Prostate gland (tissue), 2 donors: ENCODE measurements around the gene ADAM10. TPM values are rescaled to one million over a fixed set of nuclear protein-coding genes. Genes with fewer than 3 reads are reported as not detected.

ENCODE experiments used
- DNase-seq: peaks from one replicate; pipeline ENCODE4 v3.0.0-alpha.2; 2019; ENCODE audit warnings: low spot score
- H3K27ac ChIP-seq, 2 donors: fragments of 200-600 bp; sonication (generic); 2 replicates each; pipeline ENCODE4 v1.5.1; 2017 to 2019
- H3K27me3 ChIP-seq: fragments of 200-600 bp; sonication (generic); replicated peaks from 2 replicates; pipeline ENCODE4 v1.5.1; 2019; ENCODE audit not compliant: insufficient read depth
- H3K36me3 ChIP-seq, 2 donors: fragments of 200-600 bp; sonication (generic); 1 replicate in 1 of 2; 2 replicates in 1 of 2; pipeline versions ENCODE4 v1.5.1 to v1.8.1; 2017 to 2019
- H3K4me1 ChIP-seq: fragments of 200-600 bp; sonication (generic); replicated peaks from 2 replicates; pipeline ENCODE4 v1.5.1; 2019
- H3K4me3 ChIP-seq, 2 donors: fragments of 200-600 bp; sonication (generic); 2 replicates each; pipeline ENCODE4 v1.5.1; 2017 to 2019
- H3K9me3 ChIP-seq: fragments of 200-600 bp; sonication (generic); 2 replicates; pipeline ENCODE4 v1.5.1; 2017
- POLR2A ChIP-seq: fragments of 450-650 bp; IDR thresholded peaks from one replicate; pipeline ENCODE4 v1.6.1; 2016; ENCODE audit warnings: antibody characterized with exemption, mild to moderate bottlenecking
- POLR2AphosphoS5 ChIP-seq: sonication (generic); formaldehyde crosslinking; IDR thresholded peaks from one replicate; pipeline ENCODE4 v1.6.1; 2017; ENCODE audit warnings: antibody characterized with exemption
- WGBS: methylation state at CpG from one replicate; pipeline ENCODE4 v1.1.5; 2018; 5-methylcytosine and 5-hydroxymethylcytosine counted together
- intact Hi-C: fragments of 100-400 bp; cut with DNase I; formaldehyde crosslinking; loops from one replicate; pipeline ENCODE4 v1.14.2; 2022
- total RNA-seq, 2 donors: library from RNA; depleted of rRNA; stranded (reverse); fragments of >200 nt; gene quantifications; one replicate each; pipeline ENCODE4 v1.1.0, GENCODE V29; 2016
- TF ChIP-seq, protein P1 (sequence below), 4 experiments: fragments of 200-600 bp in 2 of 4; fragments of 450-650 bp in 2 of 4; sonication (generic) in 2 of 4; IDR thresholded peaks; 1 replicate in 3 of 4; 2 replicates in 1 of 4; pipeline ENCODE4 v1.5.1; 2016 to 2019; ENCODE audit warnings: antibody characterized with exemption in 4 of 4, mild to moderate bottlenecking in 2 of 4, moderate library complexity in 2 of 4

Gene ADAM10
- total RNA-seq, 2 donors from 2014 or later, result 74.4 to 95.0 TPM

DNA sequence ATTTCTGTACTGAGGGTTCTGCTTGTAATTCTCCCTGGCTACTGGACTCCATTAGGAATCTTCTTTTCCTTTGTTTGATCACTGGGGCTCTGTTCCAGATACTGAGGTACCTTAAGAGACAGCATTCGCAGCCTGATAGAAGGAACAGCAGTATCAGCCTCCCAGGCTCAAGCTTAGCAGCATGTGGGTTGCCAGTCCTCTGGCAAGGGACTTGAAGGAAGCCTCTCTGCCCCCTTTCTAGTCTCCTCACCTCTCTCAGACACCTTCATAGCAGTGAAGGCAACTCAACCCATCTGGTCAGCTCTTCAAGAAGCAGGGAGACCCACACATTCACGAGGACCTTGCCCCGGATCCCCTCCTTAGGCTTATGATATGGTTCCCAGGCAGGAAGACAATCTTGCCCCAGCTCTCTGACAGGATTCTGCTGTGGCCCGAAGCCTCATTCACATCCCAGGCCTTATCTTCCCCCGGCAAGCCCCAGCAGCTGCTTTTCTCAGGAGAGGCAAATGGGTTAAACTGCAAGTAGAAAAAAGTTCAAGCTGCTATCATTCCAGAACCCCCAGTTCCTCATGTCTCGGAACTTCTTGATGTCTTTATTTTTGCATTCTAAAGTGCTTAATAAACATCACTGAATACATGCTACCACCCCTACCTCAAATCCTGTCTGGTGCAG, 164.6 kb downstream of the ADAM10 start:
- WGBS, result 73% methylated on average over 6 of the region's 6 CpGs

DNA sequence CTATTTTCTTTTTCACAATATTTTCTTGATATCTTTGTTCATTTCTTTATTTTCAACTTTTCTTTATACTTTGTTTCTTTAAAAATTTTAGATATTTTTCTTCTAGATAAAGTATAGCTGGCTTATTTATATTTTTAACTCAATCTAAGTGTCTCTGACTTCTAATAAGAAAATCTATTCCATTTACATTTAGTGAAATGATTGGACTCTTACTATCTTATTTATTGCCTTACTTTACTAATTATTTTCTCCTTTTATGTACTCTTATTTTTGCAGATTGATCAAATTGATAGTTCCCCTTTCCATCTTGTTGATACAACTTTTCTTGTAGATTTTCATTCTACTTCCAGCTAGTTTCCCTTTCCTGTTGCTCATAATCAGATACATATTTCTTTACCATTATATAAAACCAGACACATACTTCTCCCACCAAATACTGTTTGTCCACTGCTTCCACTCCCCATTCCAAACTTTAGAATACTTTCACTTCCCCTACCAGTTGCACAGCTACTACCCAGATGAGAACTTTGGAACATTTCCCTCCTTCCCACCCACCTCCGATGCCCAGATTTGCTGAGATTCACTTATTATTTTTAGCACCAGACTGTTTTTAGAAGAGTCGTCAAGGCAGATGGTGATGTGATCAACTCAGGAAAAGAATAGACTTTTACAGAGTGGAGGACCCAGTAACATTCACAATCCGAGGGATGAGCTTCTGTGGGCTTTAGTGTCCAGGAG, 166.2 kb downstream of the ADAM10 start:
- no peaks in the 10 kb centered on the region for H3K9me3 ChIP-seq
- no peak for DNase-seq
- H3K36me3 ChIP-seq, result no peaks in the 10 kb centered on the region
- H3K4me3 ChIP-seq, result no peak overlapping the region
- H3K27me3 ChIP-seq, result no peaks in the 10 kb centered on the region
- no peak overlapping the region for H3K27ac ChIP-seq
- H3K4me1 ChIP-seq, result no peaks in the 10 kb centered on the region
- intact Hi-C loops, result no loop called here
- 94% methylated on average over 3 of the region's 3 CpGs for WGBS
- TF ChIP-seq, protein P1, sequence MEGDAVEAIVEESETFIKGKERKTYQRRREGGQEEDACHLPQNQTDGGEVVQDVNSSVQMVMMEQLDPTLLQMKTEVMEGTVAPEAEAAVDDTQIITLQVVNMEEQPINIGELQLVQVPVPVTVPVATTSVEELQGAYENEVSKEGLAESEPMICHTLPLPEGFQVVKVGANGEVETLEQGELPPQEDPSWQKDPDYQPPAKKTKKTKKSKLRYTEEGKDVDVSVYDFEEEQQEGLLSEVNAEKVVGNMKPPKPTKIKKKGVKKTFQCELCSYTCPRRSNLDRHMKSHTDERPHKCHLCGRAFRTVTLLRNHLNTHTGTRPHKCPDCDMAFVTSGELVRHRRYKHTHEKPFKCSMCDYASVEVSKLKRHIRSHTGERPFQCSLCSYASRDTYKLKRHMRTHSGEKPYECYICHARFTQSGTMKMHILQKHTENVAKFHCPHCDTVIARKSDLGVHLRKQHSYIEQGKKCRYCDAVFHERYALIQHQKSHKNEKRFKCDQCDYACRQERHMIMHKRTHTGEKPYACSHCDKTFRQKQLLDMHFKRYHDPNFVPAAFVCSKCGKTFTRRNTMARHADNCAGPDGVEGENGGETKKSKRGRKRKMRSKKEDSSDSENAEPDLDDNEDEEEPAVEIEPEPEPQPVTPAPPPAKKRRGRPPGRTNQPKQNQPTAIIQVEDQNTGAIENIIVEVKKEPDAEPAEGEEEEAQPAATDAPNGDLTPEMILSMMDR (IDR thresholded peaks at IDR 0.05), result no peak
- TF ChIP-seq POLR2A (no peak), POLR2AphosphoS5 (no peak)

More for the DNA sequence above, 164.6 kb downstream of the ADAM10 start:
- DNase-seq, result no peak
- TF ChIP-seq, protein P1 (IDR thresholded peaks at IDR 0.05), result no peak
- TF ChIP-seq POLR2A (no peak), POLR2AphosphoS5 (no peak)
- Histone ChIP-seq H3K27me3 (no peaks in the 10 kb centered on the region), H3K4me3 (no peak overlapping the region), H3K36me3 (no peaks in the 10 kb centered on the region), H3K4me1 (no peaks in the 10 kb centered on the region), H3K9me3 (no peaks in the 10 kb centered on the region), H3K27ac (no peak overlapping the region)
- intact Hi-C loops, result no loop called here

DNA sequence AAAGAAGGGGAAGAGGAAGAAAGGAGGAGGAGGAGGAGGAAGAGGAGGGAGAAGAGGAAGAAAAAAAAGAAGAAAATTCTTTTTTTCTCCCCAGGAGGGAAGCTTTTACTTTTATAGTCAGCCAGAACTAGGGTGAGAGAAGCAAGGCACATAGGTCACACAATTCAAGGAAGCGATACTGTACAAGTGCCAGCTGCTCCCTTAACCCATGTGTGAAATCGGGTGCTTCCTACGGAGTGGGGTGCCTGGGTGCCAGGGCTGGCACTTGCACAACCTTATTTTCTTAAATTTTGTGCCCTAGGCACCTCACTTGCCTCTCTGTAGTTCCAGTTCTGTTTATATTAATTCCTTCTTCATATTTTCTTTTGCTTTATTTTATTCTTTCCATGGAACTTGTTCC, 167.3 kb downstream of the ADAM10 start:
- Histone ChIP-seq H3K4me1 (no peaks in the 10 kb centered on the region), H3K27me3 (no peaks in the 10 kb centered on the region), H3K27ac (no peak overlapping the region), H3K4me3 (no peak overlapping the region), H3K36me3 (no peaks in the 10 kb centered on the region), H3K9me3 (no peaks in the 10 kb centered on the region)
- intact Hi-C loops, result no loop called here
- TF ChIP-seq, protein P1 (IDR thresholded peaks at IDR 0.05), result no peak
- TF ChIP-seq POLR2A (no peak), POLR2AphosphoS5 (no peak)
- 85% methylated on average over 3 of the region's 3 CpGs for WGBS
- no peak for DNase-seq

- no peak overlapping the region for H3K27ac ChIP-seq
- H3K27me3 ChIP-seq, result no peaks in the 10 kb centered on the region
- H3K4me3 ChIP-seq, result no peak overlapping the region
- H3K36me3 ChIP-seq, result no peaks in the 10 kb centered on the region
- intact Hi-C loops, result no loop called here
- no peak for DNase-seq
- no peaks in the 10 kb centered on the region for H3K4me1 ChIP-seq
- TF ChIP-seq, protein P1 (IDR thresholded peaks at IDR 0.05), result no peak
- TF ChIP-seq POLR2AphosphoS5 (no peak), POLR2A (no peak)
- H3K9me3 ChIP-seq, result no peaks in the 10 kb centered on the region
These were observed 172.8 kb downstream of the ADAM10 start for GRCh38 chr15:58576657-58577056.
